MG63 (cell line): ENCODE measurements around the gene CENPF. TPM values are rescaled to one million over a fixed set of nuclear protein-coding genes. Genes with fewer than 3 reads are reported as not detected.
"Not testable (repeated sequence)": the region's sequence is repeated elsewhere in the genome, so short reads cannot be mapped to it uniquely, and the experiment has no call there.

Experiments
- DNase-seq: peaks from one replicate; pipeline ENCODE4 v3.0.0-alpha.2; 2020
- H3K27me3 ChIP-seq: fragments of 250-450 bp; sonication (Bioruptor Pico); 2 replicates; pipeline ENCODE4 v1.5.1; 2020; ENCODE audit warnings: mild to moderate bottlenecking, moderate library complexity
- H3K36me3 ChIP-seq: fragments of 250-450 bp; sonication (Bioruptor Pico); 2 replicates; pipeline ENCODE4 v1.5.1; 2020; ENCODE audit warnings: mild to moderate bottlenecking, moderate library complexity
- H3K4me3 ChIP-seq: fragments of 250-450 bp; sonication (Bioruptor Pico); 2 replicates; pipeline ENCODE4 v1.5.1; 2020; ENCODE audit warnings: mild to moderate bottlenecking, moderate library complexity
- H3K9me3 ChIP-seq: fragments of 250-450 bp; sonication (Bioruptor Pico); 2 replicates; pipeline ENCODE4 v1.5.1; 2020; ENCODE audit warnings: mild to moderate bottlenecking, moderate library complexity
- total RNA-seq: library from RNA; depleted of rRNA; stranded (reverse); fragments of >200 nt; shearing (Covaris generic); gene quantifications from 2 replicates; pipeline ENCODE4 v1.2.3, GENCODE V29; 2014; ENCODE audit warnings: low replicate concordance

Gene CENPF
- total RNA-seq, 1 experiment from 2014 or later: 64.5 TPM

DNA sequence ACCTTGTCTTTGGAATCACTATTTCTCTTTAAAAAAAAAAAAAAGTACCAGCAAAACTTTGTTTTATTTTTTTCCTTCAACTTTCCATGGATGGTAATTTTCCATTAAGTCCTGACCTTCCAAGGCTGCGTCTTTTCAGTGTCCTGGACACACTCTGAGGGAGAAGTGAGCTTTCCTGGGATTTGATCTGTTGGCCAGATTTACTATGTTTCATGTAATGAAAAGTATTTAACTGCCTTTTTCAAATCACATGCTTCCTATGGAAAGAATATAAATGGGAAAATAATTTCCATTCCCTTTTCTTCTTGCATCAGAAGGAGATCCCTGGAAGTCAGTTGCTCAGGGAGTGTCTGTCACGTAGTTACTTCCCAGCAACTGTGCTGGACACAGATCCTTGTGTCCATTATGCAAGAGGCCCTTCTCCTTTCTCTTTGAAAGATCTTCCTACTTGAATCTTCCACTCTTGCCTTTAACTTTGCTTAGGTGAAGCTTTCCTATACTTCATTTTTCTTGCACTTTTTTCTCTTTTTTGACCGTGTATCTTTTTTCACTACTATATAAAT lies 59.3 kb downstream of the CENPF start:
- Histone ChIP-seq H3K27me3 (no peaks in the 10 kb centered on the region), H3K4me3 (no peak overlapping the region), H3K9me3 (no peaks in the 10 kb centered on the region), H3K36me3 (peaks cover 91% of the 10 kb centered on the region)
- DNase-seq: no peak

DNA sequence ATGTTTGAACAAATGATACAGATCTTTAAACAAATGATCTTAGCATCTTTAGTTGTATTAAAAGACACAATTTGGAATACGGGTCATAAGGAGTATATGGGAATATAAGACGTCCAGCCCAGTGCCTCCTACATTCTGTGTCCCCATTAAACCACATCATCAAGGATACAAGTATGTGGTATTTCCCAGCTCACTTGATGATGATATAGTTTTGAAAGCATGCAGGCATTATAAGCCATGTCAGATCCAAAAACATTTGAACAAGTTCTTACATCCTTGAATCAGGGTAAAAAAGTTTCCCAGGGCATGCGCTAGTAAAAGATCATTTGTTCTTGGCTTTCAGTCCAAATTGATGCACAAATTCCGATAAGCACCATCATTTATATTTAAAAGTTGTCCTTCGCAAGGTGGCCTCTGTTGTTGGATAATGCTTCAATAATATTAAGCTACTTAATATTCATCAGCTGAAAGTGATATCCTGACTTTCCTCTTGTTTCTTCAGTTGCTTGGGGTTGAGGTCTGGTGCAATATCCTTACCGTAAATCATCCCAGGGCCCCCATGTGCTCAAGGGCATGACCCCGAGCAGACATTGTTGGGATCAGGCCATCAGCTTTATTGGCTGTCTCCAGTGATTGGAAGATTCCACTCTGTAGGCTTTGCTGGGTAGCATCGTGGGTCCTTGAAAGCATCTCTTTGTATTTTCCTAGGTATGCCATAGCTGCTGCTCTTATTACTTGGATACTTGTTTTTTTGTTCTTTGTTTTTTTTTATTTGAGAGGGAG lies 61.8 kb downstream of the CENPF start:
- no peak for DNase-seq
- no peak overlapping the region for H3K4me3 ChIP-seq
- peaks cover 88% of the 10 kb centered on the region for H3K36me3 ChIP-seq
- H3K9me3 ChIP-seq: no peaks in the 10 kb centered on the region
- H3K27me3 ChIP-seq: no peaks in the 10 kb centered on the region

DNA sequence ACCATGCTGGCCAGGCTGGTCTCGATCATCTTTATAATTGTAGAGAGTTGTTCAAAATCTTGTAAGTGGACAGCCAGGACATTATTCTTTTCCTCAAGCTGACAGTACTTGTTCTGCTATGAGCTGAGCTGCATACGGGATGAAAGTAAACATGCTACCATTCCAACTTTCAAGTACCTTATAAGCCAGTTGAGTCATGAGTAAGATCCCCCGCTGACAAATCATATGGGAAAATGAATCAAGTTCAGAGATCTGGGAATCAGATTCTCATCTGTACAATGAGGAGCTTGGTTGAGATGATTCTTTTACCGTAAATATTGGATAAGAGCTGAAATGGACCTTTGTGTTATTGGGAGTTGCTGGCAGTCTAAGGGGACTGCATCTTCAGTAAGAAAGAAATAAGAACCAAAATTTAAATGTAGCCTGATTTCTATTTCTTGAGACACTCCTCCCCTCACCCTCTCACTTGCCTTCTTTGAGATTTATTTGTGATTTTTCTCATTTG lies 62.7 kb downstream of the CENPF start:
- DNase-seq: no peak
- peaks cover 87% of the 10 kb centered on the region for H3K36me3 ChIP-seq
- no peak overlapping the region for H3K4me3 ChIP-seq
- no peaks in the 10 kb centered on the region for H3K27me3 ChIP-seq
- no peaks in the 10 kb centered on the region for H3K9me3 ChIP-seq

DNA sequence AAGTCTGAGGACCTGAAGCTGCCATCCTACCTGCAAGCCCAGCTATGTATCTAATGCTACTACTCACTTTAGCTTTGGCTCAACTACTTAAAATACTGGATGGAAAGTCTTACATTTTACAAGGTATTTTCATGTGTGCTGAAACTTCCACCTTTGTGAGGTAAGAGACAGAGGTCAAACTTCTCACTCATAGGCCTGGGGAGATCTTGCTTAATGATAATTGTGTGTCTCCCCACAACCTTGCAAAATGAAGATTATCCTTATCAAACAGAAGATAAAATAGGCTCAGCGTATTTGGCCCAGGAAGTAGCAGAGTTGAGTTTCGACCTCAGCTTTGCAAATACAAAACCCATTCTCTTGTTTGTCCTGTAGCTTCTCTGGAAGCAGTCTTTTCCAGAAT lies 63.7 kb downstream of the CENPF start:
- no peaks in the 10 kb centered on the region for H3K9me3 ChIP-seq
- no peak for DNase-seq
- peaks cover 78% of the 10 kb centered on the region for H3K36me3 ChIP-seq
- H3K4me3 ChIP-seq: no peak overlapping the region
- no peaks in the 10 kb centered on the region for H3K27me3 ChIP-seq

DNA sequence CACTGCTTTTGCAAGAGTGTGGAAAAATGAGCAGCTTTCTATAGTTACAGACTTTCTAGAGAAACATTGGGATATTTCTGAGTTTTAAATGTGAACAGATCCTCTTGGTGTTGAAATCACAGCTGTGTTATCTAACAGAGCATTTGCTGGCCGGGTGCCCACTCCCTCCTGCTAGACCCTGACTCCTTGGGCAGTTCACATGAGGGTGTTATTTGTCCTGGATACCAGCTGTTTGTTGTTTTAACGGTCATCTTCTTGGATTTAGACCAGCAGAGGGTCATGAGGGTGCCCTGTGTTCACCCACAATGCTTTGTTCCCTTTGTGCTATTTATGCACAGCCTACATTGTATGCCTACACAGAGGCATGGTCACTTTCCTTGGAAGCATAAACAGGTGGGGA lies 67.1 kb downstream of the CENPF start:
- H3K36me3 ChIP-seq: peaks cover 52% of the 10 kb centered on the region
- H3K27me3 ChIP-seq: no peaks in the 10 kb centered on the region
- H3K9me3 ChIP-seq: no peaks in the 10 kb centered on the region; the same call in 1 of the 2 replicates
- DNase-seq: peak; percentile 26
- no peak overlapping the region for H3K4me3 ChIP-seq

DNA sequence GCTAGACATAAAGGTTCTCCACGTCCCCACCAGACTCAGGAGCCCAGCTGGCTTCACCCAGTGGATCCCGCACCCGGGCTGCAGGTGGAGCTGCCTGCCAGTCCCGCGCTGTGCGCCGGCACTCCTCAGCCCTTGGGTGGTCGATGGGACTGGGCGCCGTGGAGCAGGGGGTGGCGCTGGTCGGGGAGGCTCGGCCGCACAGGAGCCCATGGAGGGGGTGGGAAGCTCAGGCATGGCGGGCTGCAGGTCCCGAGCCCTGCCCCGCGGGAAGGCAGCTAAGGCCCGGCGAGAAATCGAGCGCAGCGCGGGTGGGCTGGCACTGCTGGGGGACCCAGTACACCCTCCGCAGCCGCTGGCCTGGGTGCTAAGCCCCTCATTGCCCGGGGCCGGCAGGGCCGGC lies 70.0 kb downstream of the CENPF start:
- DNase-seq, H3K9me3 ChIP-seq, H3K4me3 ChIP-seq, H3K27me3 ChIP-seq: not testable (repeated sequence)
- H3K36me3 ChIP-seq: peaks cover 25% of the 10 kb centered on the region

DNA sequence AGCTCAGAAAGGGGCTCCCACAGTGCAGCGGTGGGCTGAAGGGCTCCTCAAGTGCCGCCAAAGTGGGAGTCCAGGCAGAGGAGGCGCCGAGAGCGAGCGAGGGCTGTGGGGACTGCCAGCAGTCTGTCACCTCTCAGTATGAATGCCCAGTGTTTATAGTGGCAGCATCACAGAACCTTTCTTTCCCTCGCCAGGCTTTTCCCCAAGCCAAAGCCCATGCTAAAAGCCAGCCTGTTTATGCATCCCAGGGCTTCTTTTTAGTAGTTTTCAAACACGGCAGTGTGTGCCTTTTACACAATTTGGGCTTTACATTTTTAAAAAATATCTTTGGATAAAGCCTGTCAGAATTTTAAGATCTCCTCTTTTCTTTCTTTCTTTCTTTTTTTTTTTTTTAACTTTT lies 70.6 kb downstream of the CENPF start:
- Histone ChIP-seq H3K4me3 (no peak overlapping the region), H3K36me3 (peaks cover 22% of the 10 kb centered on the region), H3K27me3 (no peaks in the 10 kb centered on the region), H3K9me3 (no peaks in the 10 kb centered on the region; the same call in 1 of the 2 replicates)
- DNase-seq: no peak

DNA sequence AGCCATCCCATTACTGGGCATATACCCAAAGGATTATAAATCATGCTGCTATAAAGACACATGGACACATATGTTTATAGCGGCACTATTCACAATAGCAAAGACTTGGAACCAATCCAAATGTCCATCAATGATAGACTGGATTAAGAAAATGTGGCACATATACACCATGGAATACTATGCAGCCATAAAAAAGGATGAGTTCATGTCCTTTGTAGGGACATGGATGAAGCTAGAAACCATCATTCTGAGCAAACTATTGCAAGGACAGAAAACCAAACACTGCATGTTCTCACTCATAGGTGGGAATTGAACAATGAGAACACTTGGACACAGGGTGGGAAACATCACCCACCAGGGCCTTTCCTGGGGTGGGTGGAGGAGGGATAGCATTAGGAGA lies 72.5 kb downstream of the CENPF start:
- DNase-seq, H3K4me3 ChIP-seq: not testable (repeated sequence)

DNA sequence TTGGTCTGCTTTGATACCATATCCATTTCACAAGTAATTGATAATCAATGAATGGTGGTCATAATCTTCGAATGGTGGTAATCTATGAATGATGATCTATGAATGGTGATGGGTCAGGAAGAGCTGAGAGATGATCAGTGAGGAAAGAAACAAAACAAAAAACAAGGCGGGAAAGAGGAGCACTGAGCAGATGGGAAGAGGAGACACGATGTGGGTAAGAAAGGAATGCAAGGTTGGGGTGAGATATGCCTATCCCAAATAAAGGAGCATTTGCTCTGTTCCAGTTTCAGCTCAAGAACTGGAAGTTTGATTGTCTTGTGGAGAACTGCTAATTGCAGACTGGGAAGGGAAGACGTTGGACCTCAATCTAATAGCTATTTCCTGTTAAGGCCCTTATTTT lies 73.8 kb downstream of the CENPF start:
- Histone ChIP-seq H3K27me3 (no peaks in the 10 kb centered on the region), H3K9me3 (no peaks in the 10 kb centered on the region; the same call in 1 of the 2 replicates), H3K36me3 (peaks cover 5% of the 10 kb centered on the region), H3K4me3 (no peak overlapping the region)
- DNase-seq: no peak

More for the DNA sequence above, 72.5 kb downstream of the CENPF start:
- H3K9me3 ChIP-seq, H3K36me3 ChIP-seq, H3K27me3 ChIP-seq: not testable (repeated sequence)

DNA sequence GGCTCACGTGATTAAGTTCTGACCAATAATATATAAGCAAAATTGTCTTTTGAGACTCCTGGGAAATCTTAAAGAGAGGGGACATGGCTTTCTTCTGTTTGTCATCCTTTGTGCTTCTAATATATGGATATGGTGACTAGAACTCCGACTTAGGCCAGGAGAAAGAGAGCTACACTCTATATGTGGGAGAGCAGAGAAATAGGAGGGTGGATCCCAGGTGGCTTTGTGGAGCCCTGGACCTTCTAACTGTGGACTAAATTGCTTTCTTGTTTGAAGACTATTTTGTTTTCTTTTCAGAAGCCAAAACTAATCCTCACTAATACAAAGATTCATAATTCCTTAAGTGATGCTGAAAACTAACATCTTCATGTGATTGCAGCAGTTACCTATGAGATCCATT lies 75.0 kb downstream of the CENPF start:
- DNase-seq: no peak
- Histone ChIP-seq H3K27me3 (no peaks in the 10 kb centered on the region), H3K36me3 (peaks cover 2% of the 10 kb centered on the region; the same call in 1 of the 2 replicates), H3K9me3 (no peaks in the 10 kb centered on the region; the same call in 1 of the 2 replicates), H3K4me3 (no peak overlapping the region)

DNA sequence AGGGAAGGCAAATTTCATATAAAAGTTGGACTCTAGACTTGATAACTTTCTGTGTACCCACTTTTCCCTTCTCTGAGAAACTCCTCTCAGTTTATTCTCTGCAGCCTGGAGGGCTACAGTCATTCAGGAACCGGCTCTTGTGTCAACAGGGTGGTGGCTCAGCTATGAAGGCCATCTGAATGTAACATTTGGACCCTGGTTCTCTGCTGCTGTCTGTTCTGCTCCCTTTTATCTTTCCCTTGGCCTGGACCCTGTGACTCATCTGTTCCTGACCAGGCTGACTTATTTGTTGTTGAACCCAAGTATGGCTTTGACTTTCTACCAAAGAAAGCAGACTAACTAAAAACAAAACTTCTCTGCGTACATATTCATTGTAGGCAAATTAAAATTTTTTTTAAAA lies 75.4 kb downstream of the CENPF start:
- Histone ChIP-seq H3K9me3 (no peaks in the 10 kb centered on the region; the same call in 1 of the 2 replicates), H3K36me3 (peaks cover 2% of the 10 kb centered on the region; the same call in 1 of the 2 replicates), H3K4me3 (no peak overlapping the region), H3K27me3 (no peaks in the 10 kb centered on the region)
- DNase-seq: peak; percentile 36

DNA sequence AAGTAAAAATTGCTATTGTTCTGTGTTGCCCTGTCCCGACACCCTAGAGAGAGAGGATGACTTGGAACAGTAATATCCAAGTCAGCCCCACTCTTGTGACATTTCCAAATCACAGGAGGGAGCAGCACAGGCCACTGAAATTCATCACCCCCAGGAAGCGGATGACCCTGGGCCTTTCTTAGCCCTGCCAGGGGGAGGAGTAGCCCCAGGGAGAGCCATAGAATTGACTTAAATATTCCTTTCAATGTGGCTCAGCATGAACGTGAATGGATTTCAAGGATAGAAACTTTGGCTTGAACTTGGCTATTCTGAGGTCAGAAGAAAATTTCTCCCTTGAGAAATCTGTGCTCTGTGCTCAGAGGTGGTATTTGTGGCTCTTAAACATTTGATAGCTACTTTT lies 80.6 kb downstream of the CENPF start:
- Histone ChIP-seq H3K27me3 (no peaks in the 10 kb centered on the region), H3K9me3 (no peaks in the 10 kb centered on the region)
- DNase-seq: no peak

DNA sequence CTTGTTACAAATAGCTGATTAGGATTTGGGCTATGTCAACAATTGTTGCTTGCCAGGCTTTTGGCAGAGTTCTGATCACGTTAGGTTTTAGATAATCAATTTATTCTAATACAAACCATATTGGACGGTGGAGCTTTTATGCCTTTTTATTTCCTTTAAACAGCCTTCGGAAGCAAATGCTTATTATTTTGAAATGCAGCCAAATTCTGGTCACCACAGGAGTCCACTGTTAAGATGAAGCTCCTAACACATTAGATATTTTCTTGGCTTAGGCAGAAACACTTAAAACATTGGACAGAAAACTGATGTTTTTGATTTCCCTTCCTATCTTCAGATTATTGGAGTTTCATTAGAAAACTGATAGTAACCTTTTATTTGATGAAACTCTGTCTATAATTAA lies 82.9 kb downstream of the CENPF start:
- Histone ChIP-seq H3K4me3 (no peak overlapping the region), H3K36me3 (no peaks in the 10 kb centered on the region), H3K27me3 (no peaks in the 10 kb centered on the region), H3K9me3 (no peaks in the 10 kb centered on the region)
- DNase-seq: no peak

More for the DNA sequence above, 80.6 kb downstream of the CENPF start:
- no peaks in the 10 kb centered on the region for H3K36me3 ChIP-seq
- H3K4me3 ChIP-seq: no peak overlapping the region

DNA sequence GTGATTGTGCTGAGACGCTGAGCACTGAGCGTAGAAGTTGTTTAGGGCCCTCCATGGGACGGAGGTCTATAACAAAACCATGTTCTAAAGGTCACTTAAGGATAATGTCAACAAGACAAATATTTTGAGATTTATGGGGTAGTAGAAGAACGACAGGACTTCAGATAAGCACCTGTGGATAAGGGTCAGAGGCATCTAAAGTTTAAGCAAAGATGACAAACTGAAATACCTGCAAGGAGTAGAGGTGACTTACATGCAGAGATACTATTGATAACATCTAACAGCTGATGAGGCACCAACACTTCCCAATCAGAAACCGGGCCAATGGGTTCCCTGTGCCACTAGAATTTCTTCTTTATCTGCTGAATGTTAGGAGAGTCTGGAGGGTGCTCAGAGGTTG lies 83.5 kb downstream of the CENPF start:
- Histone ChIP-seq H3K9me3 (no peaks in the 10 kb centered on the region), H3K27me3 (no peaks in the 10 kb centered on the region), H3K36me3 (no peaks in the 10 kb centered on the region), H3K4me3 (no peak overlapping the region)
- no peak for DNase-seq

DNA sequence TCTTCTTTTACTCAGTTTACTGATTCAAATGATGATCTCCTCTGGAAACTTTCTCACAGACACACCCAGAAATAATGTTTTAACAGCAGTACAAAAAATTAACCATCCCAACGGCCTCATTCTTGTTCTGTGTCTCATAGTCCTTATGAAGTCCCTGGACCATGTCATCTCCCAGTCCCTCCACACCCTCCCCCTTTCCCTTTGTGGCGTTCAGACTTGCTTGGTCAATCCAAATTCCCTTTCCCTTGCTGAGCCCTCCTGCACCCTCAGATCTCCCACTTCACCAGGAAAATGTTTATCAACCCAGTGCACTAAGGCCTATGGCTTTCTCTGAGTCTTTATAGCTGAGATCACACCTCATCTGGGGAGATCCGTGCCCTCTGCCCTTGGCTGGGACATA lies 85.9 kb downstream of the CENPF start:
- Histone ChIP-seq H3K36me3 (no peaks in the 10 kb centered on the region), H3K27me3 (no peaks in the 10 kb centered on the region), H3K9me3 (no peaks in the 10 kb centered on the region), H3K4me3 (no peak overlapping the region)
- no peak for DNase-seq

DNA sequence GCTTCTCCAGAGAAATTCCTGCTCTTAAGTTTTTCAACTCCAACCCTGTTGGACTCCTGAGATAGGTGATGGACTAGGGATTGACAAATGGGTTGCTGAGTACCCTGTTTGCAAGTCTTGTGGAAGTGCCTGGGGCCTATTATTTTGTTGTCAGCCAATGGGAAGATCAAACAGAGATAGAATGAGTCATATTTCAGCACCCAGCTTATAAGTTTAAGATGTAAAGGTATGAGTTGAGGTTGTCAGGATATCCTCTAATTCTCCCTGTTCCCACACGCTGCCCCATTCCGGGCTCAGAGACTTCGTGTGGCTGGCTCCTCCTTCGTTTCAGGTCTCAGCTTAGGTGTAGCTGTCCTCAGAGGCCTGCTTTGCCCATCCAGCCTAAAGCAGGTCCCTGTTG lies 91.8 kb downstream of the CENPF start:
- no peak for DNase-seq
- Histone ChIP-seq H3K9me3 (no peaks in the 10 kb centered on the region), H3K4me3 (no peak overlapping the region), H3K36me3 (no peaks in the 10 kb centered on the region), H3K27me3 (no peaks in the 10 kb centered on the region)

DNA sequence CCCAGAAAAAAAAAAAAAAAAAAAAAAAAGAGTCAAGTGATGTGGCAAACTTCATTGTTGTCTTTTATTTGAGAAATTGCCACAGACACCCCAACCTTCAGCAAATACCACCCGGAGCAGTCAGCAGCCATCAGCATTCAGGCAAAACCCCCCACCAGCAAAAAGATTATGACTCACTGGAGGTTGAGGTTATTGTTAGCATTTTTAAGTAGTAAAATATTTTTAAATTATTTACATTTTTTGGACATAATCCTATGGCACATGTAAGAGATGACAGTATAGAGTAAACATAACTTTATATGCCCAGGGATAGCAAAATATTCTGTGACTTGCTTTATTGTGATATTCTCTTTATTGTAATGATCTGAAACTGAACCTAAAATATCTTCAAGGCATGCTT lies 95.6 kb downstream of the CENPF start:
- peak; percentile 32 for DNase-seq
- H3K4me3 ChIP-seq: no peak overlapping the region
- no peaks in the 10 kb centered on the region for H3K36me3 ChIP-seq
- H3K9me3 ChIP-seq: no peaks in the 10 kb centered on the region
- no peaks in the 10 kb centered on the region for H3K27me3 ChIP-seq

DNA sequence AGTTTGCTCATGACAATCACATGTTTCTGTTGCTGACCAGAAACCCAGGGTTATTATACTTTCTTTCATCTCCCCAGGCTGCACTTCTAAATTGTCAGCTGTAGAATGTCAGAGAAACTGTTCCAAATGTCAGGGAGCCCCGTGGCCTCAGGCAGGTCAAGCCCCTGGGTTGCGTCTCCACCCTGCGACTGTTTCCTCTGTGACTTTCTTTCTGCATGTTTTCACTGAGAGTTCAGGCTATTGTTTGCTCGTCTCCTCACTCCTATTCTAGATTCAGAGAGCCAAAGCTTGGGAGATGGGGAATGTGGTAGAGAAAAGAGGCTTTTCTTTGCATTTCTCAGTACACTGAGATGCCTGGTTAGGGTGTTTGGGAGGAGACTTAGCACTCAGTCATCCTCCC lies 97.4 kb downstream of the CENPF start:
- Histone ChIP-seq H3K4me3 (no peak overlapping the region), H3K9me3 (peaks cover 7% of the 10 kb centered on the region; the same call in 1 of the 2 replicates), H3K27me3 (no peaks in the 10 kb centered on the region), H3K36me3 (no peaks in the 10 kb centered on the region)
- DNase-seq: no peak
